Anterior cingulate cortex (tissue), 58 donors: ENCODE measurements around the gene TPGS1.

Experiments used
- DNase-seq, 58 donors: peaks; one replicate each; lab custom pipeline; 2025; lab: John Stamatoyannopoulos, UW

The TPGS1 gene

GRCh38 chr19:507286-508203, at the start of gene TPGS1:
TSS of gene TPGS1 (plus strand) at chr19:507497. CDS start at chr19:507507, 10 bp downstream.
- DNase-seq: peak in 57 of 58 donors; percentile 43 to 100 (median 80)

- no peak for DNase-seq
Observed at GRCh38 chr19:457636-458035, 49.7 kb upstream of the TPGS1 start.

- no peak for DNase-seq
Observed at GRCh38 chr19:458091-459042, 48.9 kb upstream of the TPGS1 start.

- DNase-seq: peak in 55 of 58 donors; percentile 12 to 83 (median 59)
Observed at GRCh38 chr19:459724-460511, 47.4 kb upstream of the TPGS1 start.

- peak in 21 of 58 donors; percentile 5 to 47 (median 21) for DNase-seq
Observed at GRCh38 chr19:460877-461720, 46.2 kb upstream of the TPGS1 start, which contains the start of gene SHC2. TSS of gene SHC2 (minus strand) at chr19:461033. CDS start at chr19:460996, 37 bp downstream.

GRCh38 chr19:461721-462551, 45.4 kb upstream of the TPGS1 start:
- DNase-seq: peak in 46 of 58 donors; percentile 7 to 72 (median 42)

GRCh38 chr19:463483-464207, 43.7 kb upstream of the TPGS1 start:
- no peak for DNase-seq

GRCh38 chr19:464208-464545, 43.1 kb upstream of the TPGS1 start:
- DNase-seq: no peak

GRCh38 chr19:465056-465816, 42.1 kb upstream of the TPGS1 start:
- no peak for DNase-seq

- no peak for DNase-seq
Observed at GRCh38 chr19:467554-467953, 39.7 kb upstream of the TPGS1 start.

GRCh38 chr19:468587-469256, 38.6 kb upstream of the TPGS1 start:
- peak in 1 of 58 donors; percentile 26 for DNase-seq

GRCh38 chr19:469833-470232, 37.5 kb upstream of the TPGS1 start:
- DNase-seq: no peak

- DNase-seq: no peak
Observed at GRCh38 chr19:470701-471100, 36.6 kb upstream of the TPGS1 start.

- no peak for DNase-seq
Observed at GRCh38 chr19:472005-472858, 35.1 kb upstream of the TPGS1 start.
